Hematopoietic multipotent progenitor cell treated with erythropoietin and hydrocortisone succinate and interleukin-3 and kit ligand, for 4 days (in vitro differentiated cells): ENCODE data around the gene TAF11L8.
"Not testable (repeated sequence)": the region's sequence is repeated elsewhere in the genome, so short reads cannot be mapped to it uniquely, and the experiment has no call there.

ENCODE experiments used
- DNase-seq: peaks from one replicate; pipeline ENCODE4 v3.0.0-alpha.2; 2015

Gene TAF11L8

DNA sequence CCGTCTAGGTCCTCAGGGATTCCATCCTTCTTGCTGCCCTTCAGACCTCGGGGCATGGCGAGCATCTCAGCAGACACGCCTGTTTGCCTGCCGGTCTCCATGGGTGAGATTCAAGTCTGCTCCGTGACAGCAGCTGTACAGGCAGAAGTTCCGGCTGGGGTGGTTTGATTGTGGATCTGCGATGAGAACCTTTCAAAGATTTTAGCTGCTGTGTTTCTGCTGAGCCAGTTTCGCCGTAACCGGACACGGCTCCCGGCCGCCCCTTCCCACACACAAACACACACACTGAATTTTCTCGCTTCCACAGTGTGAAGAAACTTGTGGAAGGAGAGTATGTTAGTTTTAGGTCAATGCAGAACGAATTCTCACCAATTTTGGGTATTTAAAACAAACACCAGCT lies at the start of gene TAF11L8:
TSS of gene TAF11L8 (minus strand) at position 101 of the 400 bp plus-strand sequence.
- not testable (repeated sequence) for DNase-seq

DNA sequence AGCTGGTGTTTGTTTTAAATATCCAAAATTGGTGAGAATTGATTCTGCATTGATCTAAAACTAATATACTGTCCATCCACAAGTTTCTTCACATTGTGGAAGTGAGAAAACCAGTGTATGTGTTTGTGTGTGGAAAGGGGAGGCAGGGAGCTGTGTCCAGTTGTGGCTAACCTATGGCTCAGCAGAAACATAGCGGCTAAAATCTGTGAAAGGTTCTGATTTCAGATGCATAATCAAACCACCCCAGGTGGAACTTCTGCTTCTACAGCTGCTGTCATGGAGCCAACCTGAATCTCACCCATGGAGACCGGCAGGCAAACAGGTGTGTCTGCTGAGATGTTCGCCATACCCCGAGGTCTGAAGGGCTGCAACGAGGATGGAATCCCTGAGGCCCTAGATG lies 43.4 kb upstream of the TAF11L8 start, which contains the start of gene TAF11L14:
TSS of gene TAF11L14 (plus strand) at position 301 of the 400 bp plus-strand sequence.
- DNase-seq = no peak

DNA sequence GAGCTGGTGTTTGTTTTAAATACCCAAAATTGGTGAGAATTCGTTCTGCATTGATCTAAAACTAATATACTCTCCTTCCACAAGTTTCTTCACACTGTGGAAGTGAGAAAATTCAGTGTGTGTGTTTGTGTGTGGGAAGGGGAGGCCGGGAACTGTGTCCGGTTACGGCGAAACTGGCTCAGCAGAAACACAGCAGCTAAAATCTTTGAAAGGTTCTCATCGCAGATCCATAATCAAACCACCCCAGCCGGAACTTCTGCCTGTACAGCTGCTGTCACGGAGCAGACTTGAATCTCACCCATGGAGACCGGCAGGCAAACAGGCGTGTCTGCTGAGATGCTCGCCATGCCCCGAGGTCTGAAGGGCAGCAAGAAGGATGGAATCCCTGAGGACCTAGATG lies 41.0 kb upstream of the TAF11L8 start, which contains the start of gene TAF11L13:
TSS of gene TAF11L13 (plus strand) at position 301 of the 400 bp plus-strand sequence.
- DNase-seq = not testable (repeated sequence)

DNA sequence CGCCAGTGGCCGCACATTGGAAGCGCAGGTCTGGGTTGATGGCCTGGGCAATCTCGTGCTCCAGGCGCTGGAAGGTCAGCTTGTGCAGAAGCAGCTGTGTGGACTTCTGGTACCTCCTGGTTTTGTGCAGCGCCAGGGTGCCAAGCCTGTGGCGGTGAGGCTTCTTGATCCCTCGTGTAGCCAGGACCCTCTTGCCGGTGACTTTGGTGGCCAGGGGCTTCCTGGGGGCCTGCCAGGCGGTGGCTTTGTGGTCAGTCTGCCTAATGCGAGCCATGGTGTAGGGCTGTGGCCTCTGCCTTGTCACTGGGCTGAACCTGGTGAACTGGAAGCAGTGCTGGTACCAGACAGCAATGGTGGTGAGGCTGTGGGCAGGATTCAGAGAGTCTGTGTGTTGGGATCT lies 34.9 kb upstream of the TAF11L8 start:
- no peak for DNase-seq

DNA sequence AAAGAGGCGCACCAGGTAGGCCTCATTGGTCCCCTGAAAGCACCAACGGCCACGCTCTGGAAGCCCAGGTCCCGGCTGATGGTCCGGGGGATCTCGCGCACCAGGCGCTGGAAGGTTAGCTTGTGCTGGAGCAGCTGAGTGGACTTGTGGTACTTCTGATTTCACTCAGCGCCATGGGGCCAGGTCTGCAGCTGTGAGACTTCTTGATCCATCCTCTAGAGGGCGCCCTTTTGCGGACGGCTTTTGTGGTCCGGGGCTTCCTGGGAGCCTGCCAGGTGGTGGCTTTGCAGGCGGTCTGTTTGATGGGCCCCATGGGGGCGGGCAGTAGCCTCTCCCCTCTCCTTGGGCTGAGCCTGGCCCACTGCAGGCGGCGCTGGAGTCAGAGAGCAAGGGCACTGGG lies 29.9 kb upstream of the TAF11L8 start:
- no peak for DNase-seq

DNA sequence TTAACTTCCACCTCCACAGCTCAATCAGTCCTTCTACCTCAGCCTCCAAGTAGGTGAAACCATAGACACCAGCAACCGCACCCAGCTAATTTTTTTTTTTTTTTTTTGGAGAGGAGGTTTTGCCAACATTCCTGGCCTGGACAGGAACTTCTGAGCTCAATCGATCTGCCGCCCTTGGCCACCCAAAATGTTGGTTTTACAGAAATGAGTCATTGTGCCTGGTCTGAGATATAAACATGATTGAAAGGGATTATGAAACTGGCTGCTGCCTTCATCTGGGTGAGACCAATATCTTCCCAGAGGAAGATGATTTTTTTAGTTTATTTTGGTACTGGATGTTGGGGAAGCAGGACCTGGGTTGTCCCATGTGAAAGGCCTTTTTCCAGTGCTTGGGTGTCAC lies 28.6 kb upstream of the TAF11L8 start:
- DNase-seq = no peak

DNA sequence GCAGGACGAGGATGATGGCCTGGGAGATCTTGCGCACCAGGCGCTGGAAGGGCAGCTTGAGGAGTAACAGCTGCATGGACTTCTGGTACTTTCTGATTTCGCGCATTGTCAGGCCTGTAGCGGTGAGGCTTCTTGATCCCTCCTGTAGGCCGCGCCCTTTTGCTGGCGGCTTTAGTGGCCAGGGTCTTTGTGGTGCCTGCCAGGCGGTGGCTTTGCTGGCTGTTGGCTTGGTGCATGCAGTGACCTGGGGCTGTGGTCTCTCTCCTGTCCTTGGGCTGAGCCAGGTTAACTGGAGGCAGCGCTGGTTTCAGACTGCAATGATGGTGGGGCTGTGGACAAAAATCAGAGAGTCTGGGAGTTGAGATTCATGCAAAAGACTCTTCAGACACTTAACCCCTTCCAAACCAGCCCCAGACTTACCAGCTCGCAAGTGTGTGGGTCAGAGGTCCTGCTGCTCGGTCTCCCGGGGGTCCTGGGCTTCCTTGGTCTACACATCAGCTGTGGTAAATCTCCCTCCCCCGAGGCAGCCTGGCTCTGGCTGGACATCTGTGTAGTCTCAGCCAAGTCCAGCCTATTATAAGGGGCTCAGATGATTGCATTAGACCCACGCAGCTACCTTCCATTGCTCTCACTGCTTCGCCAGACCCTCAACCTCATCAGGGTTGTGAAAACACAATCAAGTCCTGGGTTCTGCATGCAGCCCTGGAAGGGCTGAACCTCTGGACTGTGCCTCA lies 24.3 kb upstream of the TAF11L8 start:
- DNase-seq = no peak

DNA sequence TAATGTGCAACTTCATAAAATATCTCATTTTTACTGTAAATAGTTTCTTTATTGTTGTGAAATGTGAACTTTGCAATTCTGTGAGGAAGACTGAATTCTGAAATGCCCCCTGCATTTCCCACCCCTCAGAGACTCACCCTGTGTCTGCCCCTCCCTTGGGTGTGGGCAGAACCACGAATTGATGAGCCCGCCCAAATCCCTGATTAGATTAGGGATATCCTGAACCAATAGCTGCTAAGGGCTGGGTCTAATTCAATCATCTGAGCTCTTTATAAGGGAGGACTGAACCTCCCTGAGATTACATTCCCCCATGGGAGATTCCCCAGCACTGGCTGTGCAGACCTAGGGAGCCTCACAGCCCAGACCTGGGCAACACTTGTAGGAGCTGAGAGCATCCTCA lies 19.3 kb upstream of the TAF11L8 start, which contains the start of gene TAF11L12:
TSS of gene TAF11L12 (plus strand) at position 301 of the 400 bp plus-strand sequence.
- DNase-seq = not testable (repeated sequence)

DNA sequence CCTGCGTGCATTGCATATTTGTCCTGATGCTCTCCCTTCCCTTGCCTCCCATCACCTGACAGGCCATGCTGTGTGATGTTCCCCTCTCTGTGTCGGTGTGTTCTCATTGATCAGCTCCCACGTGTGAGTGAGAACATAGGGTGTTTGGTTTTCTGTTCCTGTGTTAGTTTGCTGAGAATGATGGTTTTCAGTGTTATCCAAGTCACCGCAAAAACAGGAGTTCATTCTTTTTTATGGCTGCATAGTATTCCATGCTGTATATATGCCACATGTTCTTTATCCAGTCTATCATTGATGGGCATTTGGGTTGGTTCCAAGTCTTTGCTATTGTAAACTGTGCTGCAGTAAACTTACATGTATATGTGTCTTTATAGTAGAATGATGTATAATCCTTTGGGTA lies 16.7 kb upstream of the TAF11L8 start:
- not testable (repeated sequence) for DNase-seq

DNA sequence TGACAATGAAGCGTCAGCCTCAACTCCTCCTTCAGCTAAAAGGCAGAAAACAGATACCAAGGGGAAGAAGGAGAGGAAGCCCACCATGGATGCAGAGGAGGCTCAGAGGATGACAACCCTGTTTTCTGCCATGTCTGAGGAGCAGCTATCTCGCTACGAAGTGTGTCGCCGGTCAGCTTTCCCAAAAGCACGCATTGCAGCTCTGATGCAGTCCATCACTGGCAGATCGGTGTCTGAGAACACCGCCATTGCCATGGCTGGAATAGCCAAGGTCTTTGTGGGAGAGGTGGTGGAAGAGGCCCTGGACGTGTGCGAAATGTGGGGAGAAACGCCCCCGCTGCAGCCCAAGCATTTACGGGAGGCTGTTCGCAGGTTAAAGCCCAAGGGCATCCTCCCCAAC lies 14.2 kb upstream of the TAF11L8 start:
- no peak for DNase-seq

DNA sequence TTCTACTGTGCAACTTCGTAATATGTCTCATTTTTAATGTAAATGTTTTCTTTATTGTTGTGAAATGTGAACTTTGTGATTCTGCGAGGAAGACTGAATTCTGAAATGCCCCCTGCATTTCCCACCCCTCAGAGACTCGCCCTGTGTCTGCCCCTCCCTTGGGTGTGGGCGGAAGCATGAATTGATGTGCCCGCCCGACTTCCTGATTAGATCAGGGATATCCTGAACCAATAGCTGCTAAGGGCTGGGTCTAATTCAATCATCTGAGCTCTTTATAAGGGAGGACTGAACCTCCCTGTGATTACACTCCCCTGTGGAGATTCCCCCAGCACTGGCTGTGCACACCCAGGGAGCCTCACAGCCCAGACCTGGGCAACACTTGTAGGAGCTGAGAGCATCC lies 13.1 kb upstream of the TAF11L8 start, which contains the start of gene TAF11L11:
TSS of gene TAF11L11 (plus strand) at position 304 of the 400 bp plus-strand sequence.
- not testable (repeated sequence) for DNase-seq

DNA sequence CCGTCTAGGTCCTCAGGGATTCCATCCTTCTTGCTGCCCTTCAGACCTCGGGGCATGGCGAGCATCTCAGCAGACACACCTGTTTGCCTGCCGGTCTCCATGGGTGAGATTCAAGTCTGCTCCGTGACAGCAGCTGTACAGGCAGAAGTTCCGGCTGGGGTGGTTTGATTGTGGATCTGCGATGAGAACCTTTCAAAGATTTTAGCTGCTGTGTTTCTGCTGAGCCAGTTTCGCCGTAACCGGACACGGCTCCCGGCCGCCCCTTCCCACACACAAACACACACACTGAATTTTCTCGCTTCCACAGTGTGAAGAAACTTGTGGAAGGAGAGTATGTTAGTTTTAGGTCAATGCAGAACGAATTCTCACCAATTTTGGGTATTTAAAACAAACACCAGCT lies 7.0 kb upstream of the TAF11L8 start, which contains the start of gene TAF11L10:
TSS of gene TAF11L10 (minus strand) at position 101 of the 400 bp plus-strand sequence.
- not testable (repeated sequence) for DNase-seq

DNA sequence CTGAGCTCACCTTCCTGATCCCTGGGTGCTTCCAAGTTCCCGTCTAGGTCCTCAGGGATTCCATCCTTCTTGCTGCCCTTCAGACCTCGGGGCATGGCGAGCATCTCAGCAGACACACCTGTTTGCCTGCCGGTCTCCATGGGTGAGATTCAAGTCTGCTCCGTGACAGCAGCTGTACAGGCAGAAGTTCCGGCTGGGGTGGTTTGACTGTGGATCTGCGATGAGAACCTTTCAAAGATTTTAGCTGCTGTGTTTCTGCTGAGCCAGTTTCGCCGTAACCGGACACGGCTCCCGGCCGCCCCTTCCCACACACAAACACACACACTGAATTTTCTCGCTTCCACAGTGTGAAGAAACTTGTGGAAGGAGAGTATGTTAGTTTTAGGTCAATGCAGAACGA lies 3.5 kb upstream of the TAF11L8 start, which contains the start of gene TAF11L9:
TSS of gene TAF11L9 (minus strand) at position 140 of the 400 bp plus-strand sequence.
- not testable (repeated sequence) for DNase-seq

DNA sequence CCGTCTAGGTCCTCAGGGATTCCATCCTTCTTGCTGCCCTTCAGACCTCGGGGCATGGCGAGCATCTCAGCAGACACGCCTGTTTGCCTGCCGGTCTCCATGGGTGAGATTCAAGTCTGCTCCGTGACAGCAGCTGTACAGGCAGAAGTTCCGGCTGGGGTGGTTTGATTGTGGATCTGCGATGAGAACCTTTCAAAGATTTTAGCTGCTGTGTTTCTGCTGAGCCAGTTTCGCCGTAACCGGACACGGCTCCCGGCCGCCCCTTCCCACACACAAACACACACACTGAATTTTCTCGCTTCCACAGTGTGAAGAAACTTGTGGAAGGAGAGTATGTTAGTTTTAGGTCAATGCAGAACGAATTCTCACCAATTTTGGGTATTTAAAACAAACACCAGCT lies 5.1 kb downstream of the TAF11L8 start, which contains the start of gene TAF11L7:
TSS of gene TAF11L7 (minus strand) at position 101 of the 400 bp plus-strand sequence.
- not testable (repeated sequence) for DNase-seq
